Inferior parietal cortex (tissue), 1 donor: ENCODE data around the gene ARHGAP44.
"Not testable (repeated sequence)": the region's sequence is repeated elsewhere in the genome, so short reads cannot be mapped to it uniquely, and the experiment has no call there.

Source experiments
- DNase-seq: peaks from one replicate; pipeline ENCODE4 v3.0.0-alpha.2; 2016; ENCODE audit errors: extremely low spot score

The ARHGAP44 gene

GRCh38 chr17:12821376-12821940 is 32.2 kb downstream of the ARHGAP44 start:
- peak; percentile 26 for DNase-seq

GRCh38 chr17:12826431-12826830 is 37.1 kb downstream of the ARHGAP44 start:
- DNase-seq: no peak

- no peak for DNase-seq
Observed at GRCh38 chr17:12830777-12831247, 41.5 kb downstream of the ARHGAP44 start.

- DNase-seq: no peak
Observed at GRCh38 chr17:12831839-12832238, 42.5 kb downstream of the ARHGAP44 start.

GRCh38 chr17:12839042-12839441 is 49.7 kb downstream of the ARHGAP44 start:
- DNase-seq: no peak

GRCh38 chr17:12842936-12843335 is 53.6 kb downstream of the ARHGAP44 start:
- no peak for DNase-seq

GRCh38 chr17:12850996-12851395 is 61.7 kb downstream of the ARHGAP44 start:
- no peak for DNase-seq

- no peak for DNase-seq
Observed at GRCh38 chr17:12851901-12852435, 62.7 kb downstream of the ARHGAP44 start.

GRCh38 chr17:12853921-12854320 is 64.6 kb downstream of the ARHGAP44 start:
- DNase-seq: no peak

- no peak for DNase-seq
Observed at GRCh38 chr17:12856416-12856815, 67.1 kb downstream of the ARHGAP44 start.

GRCh38 chr17:12857592-12857991 is 68.3 kb downstream of the ARHGAP44 start:
- no peak for DNase-seq

GRCh38 chr17:12859520-12859919 is 70.2 kb downstream of the ARHGAP44 start:
- no peak for DNase-seq

- no peak for DNase-seq
Observed at GRCh38 chr17:12865769-12866168, 76.5 kb downstream of the ARHGAP44 start.

- DNase-seq: no peak
Observed at GRCh38 chr17:12866244-12866643, 76.9 kb downstream of the ARHGAP44 start.

- DNase-seq: no peak
Observed at GRCh38 chr17:12867726-12868125, 78.4 kb downstream of the ARHGAP44 start.

- DNase-seq: not testable (repeated sequence)
Observed at GRCh38 chr17:12873415-12874125, 84.3 kb downstream of the ARHGAP44 start.

GRCh38 chr17:12877953-12878669 is 88.8 kb downstream of the ARHGAP44 start:
- no peak for DNase-seq

- not testable (repeated sequence) for DNase-seq
Observed at GRCh38 chr17:12879096-12879495, 89.8 kb downstream of the ARHGAP44 start.

- no peak for DNase-seq
Observed at GRCh38 chr17:12883472-12883871, 94.2 kb downstream of the ARHGAP44 start.

- no peak for DNase-seq
Observed at GRCh38 chr17:12887088-12887487, 97.8 kb downstream of the ARHGAP44 start.

- DNase-seq: no peak
Observed at GRCh38 chr17:12896180-12896785, 107.0 kb downstream of the ARHGAP44 start.

- no peak for DNase-seq
Observed at GRCh38 chr17:12898110-12898509, 108.8 kb downstream of the ARHGAP44 start.
